GM18526 (cell line): ENCODE data around the gene BICC1.

Source experiments
- POLR2A ChIP-seq: IDR thresholded peaks from 3 replicates; pipeline ENCODE4 v1.6.1; 2011; ENCODE audit not compliant: insufficient read length; ENCODE audit errors: extremely low read depth

Gene BICC1

DNA sequence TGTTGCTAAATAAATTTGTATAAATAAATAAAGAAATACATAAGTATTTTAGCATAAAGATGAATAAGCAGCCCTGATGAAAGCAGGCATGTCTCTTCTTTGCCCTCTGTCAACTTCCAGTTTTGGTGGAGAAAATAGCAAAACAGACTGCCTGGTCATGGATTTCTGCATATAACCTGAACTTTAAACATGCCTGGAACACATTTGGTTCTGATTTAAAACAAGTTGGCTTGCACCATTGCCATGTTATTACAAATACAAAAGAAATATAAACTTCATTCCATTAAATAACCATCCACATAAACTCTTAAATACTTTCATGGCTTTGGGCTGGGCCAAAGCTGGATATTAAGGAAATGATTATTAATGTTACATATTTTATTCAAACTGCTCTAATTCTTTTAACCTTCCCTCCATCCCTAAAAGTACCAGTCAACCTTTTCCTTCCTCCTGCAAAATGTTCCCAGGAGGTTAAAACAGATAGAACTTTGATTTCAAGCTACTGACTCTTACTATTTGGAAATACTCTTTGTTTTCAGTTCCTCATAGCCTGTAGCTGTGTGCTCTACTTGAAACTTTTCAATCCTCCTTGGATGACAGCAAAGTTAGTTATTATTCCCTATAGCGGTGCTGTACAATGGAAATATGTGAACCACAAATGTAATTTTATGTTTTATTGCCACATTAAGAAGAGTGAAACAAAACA lies 96.3 kb downstream of the BICC1 start:
- TF ChIP-seq POLR2A, result no peak

DNA sequence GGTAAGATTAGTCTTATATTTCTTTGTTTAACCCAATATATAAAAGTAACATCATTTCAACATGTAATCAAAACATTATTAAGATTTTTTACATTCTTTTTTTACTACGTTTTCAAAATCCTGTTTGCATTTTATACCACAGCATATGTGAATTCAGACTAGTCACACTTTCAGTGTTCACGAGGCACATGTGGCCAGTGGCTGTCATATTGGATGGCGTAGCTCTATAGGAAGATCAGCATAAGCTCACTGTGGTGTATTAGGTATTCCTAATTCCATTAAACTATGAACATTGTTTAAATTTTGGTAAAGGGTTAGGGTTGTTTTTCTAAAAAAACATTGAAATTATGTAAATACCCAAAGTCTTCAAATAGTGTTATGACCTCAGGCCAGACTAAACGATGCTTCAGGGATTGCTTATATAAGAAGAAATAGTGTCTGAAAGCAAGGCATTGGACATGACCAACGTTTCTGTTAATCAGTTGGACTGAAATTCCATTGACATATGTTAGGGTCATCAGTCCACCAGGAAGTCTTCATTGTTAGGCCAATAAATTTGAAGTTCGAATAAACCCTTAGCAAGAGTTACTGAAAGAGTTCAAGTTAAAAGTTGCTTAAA lies 97.0 kb downstream of the BICC1 start:
- no peak for TF ChIP-seq POLR2A

GRCh38 chr10:58615237-58615935 lies 102.7 kb downstream of the BICC1 start:
- no peak for TF ChIP-seq POLR2A

- no peak for TF ChIP-seq POLR2A
Measured at GRCh38 chr10:58618158-58618676, 105.5 kb downstream of the BICC1 start.

DNA sequence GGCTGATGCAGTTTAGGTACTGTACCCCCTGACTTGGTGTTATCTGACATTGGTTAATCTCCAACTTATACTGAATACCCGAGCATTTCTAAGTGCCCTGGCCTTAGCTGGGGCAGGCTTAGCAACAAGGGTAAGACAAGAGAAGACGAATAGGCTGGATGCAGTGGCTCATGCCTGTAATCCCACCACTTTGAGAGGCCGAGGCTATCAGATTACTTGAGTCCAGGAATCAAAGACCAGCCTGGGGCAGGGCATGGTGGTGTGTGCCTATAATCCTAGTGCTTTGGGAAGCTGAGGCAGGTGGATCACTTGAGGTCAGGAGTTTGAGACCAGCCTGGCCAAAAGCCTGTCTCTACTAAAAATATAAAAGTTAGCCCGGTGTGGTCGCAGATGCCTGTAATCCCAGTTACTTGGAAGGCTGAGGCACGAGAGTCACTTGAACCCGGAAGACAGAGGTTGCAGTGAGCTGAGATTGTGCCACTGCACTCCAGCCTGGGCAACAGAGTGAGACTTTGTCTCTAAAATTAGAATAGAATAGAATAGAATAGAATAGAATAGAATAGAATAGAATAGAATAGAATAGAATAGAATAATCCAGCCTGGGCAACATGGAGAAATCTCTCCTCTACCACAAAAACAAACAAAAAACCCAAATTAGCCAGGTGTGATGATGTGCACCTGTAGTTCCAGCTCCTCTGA lies 108.9 kb downstream of the BICC1 start:
- no peak for TF ChIP-seq POLR2A

DNA sequence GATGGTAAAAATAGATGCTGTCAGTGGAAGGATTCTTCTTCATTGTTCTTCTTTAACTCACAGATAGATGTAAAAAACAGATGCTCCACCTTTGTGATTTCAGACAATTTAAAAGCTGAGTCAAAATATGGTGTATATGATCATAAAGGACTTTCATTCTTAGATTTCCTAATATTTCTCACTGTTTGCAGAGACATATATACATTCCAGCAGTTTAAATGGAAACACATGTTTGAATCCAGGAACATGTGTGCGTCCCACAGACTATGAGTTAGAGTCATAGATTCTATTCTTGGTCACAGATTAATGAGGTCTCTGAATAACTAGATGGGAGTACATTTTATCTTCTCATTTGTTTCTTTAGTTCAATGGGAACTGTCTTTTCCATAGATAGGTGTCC lies 109.6 kb downstream of the BICC1 start:
- no peak for TF ChIP-seq POLR2A

DNA sequence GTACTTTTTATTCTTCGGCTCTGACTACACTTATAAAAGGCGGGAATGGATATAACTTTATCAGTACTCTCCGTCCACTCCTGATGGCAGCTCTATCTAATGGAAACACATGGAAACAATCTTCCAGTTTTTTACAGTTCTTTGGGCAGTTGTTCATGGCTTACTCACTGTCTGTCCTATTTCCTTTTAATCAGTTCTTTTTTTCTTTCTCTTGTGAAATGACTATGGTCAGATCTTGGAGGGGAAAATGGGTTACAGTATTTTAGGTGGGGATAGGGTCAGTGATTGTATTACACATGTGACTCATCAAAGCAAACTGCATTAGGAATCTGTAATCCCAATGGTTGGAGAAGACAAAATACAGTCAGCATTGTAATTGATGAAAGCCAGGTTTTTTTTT lies 112.4 kb downstream of the BICC1 start:
- no peak for TF ChIP-seq POLR2A

- TF ChIP-seq POLR2A, result no peak
Measured at GRCh38 chr10:58627392-58627791, 114.7 kb downstream of the BICC1 start.

- TF ChIP-seq POLR2A, result no peak
Measured at GRCh38 chr10:58631715-58632114, 119.0 kb downstream of the BICC1 start.

DNA sequence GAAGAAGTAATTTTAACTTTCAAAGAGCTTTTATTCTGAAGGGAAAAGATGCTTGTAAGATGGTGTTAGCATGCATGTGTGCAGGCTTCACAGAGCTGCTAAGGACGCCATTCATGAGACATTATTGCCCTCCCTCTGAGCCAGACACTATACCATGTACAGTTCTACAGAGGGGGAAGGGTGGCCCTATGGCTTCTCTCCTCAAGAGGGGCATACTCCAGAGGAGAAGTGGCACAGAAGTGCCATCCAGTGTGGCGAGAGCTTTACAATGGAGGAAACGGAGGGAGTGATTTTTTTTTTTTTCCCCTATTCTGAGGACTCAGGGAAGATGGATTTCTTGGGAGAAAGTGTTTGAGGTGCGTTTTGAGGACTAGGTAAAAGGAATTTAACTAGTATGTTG lies 119.5 kb downstream of the BICC1 start:
- no peak for TF ChIP-seq POLR2A

DNA sequence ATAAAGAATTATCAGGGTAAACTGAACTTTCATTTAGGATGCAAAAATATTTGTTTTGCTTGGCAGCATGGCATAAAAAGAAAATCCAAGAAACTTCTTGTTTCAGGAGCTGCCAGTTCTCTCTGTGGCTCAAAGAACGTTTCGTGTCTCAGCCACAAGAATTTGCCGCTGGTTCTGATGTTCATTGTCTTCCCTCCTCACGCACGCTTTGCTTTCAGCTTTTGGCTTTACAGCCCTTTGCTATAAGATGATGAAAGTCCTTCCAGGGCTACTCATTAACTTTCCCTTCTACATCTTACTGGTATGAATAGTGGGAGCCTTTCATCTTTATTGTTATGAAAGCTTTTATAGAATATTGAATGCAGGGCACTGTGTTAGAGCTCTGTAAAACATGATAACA lies 124.7 kb downstream of the BICC1 start:
- no peak for TF ChIP-seq POLR2A

GRCh38 chr10:58638388-58638787 lies 125.7 kb downstream of the BICC1 start:
- TF ChIP-seq POLR2A, result no peak

DNA sequence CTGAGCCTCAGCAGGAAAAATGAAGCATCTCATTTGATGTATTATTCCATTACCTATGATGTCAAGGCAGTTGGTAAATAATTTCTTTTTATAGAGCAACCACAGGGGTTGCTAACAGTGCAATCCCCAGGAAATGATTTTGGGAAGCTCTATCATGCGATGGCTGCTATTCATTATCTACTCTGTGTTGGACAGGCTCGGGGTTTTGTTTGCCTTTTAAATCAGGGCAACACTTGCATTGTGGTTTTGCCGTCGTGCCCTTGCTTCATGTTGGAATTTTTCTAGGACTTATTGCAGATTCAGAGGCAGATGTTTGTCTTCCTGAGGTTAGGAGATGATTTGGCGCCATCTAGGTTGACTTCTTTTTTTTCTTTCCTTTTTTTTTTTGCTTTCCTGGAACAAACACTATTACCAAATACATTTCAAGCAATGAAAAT lies 128.4 kb downstream of the BICC1 start:
- no peak for TF ChIP-seq POLR2A

GRCh38 chr10:58641708-58642107 lies 129.0 kb downstream of the BICC1 start:
- no peak for TF ChIP-seq POLR2A

- no peak for TF ChIP-seq POLR2A
Measured at GRCh38 chr10:58642283-58642682, 129.6 kb downstream of the BICC1 start.
